HCEC 1CT (cell line): ENCODE results near the gene SPDYE2.
"Not testable (repeated sequence)": the region's sequence is repeated elsewhere in the genome, so short reads cannot be mapped to it uniquely, and the experiment has no call there.

Experiments used
- DNase-seq: peaks from one replicate; pipeline ENCODE4 v3.0.0-alpha.2; 2017

The SPDYE2 gene

GRCh38 chr7:102542083-102542482, 8.9 kb upstream of the SPDYE2 start:
- not testable (repeated sequence) for DNase-seq

- DNase-seq: not testable (repeated sequence)
Observed at GRCh38 chr7:102542771-102543170, 8.3 kb upstream of the SPDYE2 start.

DNA sequence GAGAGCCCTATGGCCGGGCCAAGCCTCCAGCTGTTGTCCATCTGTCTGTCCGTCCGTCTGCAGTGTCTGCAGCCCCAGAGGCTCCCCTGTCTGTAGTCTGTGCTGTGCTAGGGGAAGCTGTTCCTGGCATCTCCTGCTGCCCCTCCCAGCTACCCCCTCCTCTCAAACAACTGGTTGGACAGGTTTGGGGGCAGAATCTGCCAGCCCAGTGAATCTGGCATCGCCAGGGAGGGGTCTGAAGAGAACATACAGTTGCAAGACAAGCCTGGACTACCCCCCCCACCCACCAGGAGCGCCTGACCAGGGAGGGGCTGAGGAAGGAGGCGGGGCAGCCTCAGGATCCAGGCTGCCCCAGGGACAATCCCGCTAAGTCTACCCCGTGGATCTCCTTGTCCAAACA, 7.4 kb upstream of the SPDYE2 start, which contains the start of gene UPK3BL2:
Gene UPK3BL2 (minus strand): TSS at position 101 of the 400 bp plus-strand sequence. CDS start 60 bp downstream, at position 41.
- DNase-seq: not testable (repeated sequence)

- not testable (repeated sequence) for DNase-seq
Observed at GRCh38 chr7:102544372-102544771, 6.7 kb upstream of the SPDYE2 start.

DNA sequence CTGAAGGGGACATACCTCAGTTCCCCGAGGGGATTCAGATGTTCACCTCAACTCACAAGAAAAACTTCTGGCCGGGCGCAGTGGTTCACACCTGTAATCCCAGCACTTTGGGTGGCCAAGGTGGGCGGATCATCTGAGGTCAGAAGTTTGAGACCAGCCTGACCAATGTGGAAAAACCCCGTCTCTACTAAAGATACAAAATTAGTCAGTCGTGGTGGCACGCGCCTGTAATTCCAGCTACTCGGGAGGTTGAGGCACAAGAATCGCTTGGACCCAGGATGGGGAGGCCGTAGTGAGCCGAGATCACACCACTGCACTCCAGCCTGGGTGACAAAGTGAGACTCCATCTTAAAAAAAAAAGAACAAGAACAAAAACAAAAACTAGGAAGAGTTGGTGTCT, 5.7 kb upstream of the SPDYE2 start:
- DNase-seq: not testable (repeated sequence)

DNA sequence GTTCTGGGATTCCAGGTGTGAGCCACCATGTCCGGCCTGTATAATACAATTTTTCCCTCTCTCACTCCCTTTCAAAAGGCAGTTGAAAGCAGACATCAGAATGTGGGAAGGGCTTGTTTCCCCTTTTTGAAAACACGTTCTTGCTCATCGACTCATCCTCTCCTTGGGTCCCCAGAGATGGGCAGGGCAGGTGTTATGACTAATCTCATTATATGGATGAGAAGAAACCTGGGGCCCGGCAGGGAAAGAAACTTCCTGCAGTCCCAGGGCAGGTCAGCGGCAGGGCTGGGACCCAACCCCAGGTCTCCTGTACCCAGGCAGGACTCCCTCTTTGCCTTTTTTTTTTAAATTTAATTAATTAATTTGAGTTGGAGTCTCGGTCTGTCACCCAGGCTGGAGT, 4.7 kb upstream of the SPDYE2 start:
- not testable (repeated sequence) for DNase-seq

DNA sequence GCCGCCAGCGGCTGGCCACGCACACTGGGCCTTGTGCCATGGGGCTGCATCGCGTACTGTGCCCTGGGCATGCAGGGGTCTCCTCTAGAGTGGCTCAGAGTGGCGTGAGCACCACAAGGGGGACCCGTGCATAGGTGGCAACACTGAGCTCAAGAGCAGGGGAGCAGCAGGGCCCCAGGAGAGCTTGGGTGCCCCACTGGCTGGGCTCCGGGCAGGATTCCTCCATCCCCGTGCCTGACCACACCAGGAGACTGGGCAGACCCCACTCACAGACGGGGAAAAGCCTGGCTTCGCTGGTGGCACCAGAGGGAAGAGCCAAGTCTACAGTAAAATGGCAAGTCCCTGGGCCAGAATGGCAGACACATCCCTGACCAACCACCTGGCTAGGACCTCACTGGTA, 17.6 kb downstream of the SPDYE2 start:
- not testable (repeated sequence) for DNase-seq

- DNase-seq: peak; percentile 47
Observed at GRCh38 chr7:102572261-102573239, 21.5 kb downstream of the SPDYE2 start, which contains the start of gene POLR2J3. Gene POLR2J3, minus strand, starts transcription at chr7:102572583. Its CDS starts 62 bp downstream, at chr7:102572521.

GRCh38 chr7:102574607-102575006, 23.6 kb downstream of the SPDYE2 start:
- not testable (repeated sequence) for DNase-seq

DNA sequence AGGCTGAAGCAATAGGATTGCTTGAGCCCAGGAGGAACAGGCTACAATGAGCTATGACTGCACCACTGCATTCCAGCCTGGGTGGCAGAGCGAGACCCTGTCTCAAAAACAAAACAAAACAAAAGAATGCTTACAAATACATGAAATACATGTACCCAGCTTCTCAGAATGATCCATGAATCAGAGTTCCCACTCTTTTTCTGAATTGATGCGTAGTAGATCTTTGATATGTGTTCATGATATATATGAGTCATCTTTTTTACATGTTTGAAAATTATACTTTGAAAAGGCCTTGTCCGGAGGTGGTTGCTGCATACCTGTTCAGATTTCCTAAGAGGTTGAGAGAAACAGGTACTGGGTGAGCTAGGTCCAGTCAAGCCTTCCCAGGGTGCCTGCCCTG, 25.3 kb downstream of the SPDYE2 start:
- DNase-seq: not testable (repeated sequence)

- not testable (repeated sequence) for DNase-seq
Observed at GRCh38 chr7:102577315-102578240, 26.6 kb downstream of the SPDYE2 start.

- not testable (repeated sequence) for DNase-seq
Observed at GRCh38 chr7:102578486-102578885, 27.5 kb downstream of the SPDYE2 start.

DNA sequence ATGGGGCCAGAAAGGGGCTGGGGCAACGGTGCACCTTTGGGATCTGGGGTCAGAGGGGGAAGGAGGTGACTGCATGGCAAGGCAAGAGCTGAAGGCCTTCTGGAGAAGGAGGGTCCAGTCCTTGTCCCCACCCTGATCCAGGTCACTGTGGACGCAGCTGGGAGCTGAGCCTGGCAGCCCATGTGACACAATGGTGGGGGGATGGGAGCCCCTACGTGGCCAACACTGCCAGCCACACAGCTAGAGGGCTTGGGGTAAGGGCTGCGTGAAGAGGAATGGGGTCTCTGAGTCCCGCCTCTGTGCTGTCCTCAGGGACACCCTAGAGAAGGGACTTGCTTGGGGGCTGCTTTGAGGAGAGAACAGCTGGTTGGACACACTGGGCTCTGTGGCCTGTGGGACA, 30.7 kb downstream of the SPDYE2 start:
- not testable (repeated sequence) for DNase-seq

DNA sequence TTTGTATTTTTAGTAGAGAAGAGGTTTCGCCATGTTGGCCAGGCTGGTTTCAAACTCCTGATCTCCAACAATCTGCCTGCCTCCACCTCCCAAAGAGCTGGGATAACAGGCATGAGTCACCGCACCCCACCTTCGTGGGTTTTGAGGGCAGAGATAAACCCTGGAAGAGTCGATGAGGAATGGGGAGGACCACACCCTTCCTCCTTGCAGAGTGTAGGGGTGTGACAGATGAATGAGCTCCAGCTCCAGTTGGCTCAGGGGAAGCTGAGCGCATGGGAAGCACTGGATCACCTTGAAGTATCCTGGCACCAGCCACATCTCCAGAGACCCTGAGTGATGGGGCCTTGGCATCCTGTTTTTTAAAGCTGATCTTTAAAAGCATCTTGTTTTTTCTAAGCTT, 32.5 kb downstream of the SPDYE2 start:
- DNase-seq: not testable (repeated sequence)

- not testable (repeated sequence) for DNase-seq
Observed at GRCh38 chr7:102589857-102590256, 38.8 kb downstream of the SPDYE2 start.

DNA sequence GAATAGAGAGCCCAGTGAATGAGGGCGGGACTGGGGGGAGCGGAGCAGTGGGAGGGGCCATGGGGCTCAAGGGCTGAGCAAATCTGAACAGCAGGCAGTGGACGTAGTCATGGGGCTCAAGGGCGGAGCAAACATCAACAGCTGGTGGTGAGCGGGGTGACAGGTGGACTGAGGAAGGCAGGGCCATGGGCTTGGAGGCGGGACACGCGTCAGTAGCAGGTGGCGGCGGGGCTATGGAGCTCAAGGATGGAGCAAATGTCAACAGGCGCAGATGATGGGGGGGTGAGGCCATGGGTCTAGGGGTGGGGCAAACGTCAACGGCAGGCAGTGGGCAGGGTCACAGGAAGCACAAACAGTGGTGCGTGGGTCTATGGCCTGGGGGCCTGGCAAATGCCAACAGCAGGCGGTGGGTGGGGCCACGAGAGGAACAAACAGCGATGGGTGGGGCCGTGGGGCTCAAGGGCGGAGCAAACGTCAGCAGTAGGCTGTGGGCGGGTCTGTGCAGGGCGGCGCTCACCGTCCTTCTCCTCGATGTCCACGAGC, 41.5 kb downstream of the SPDYE2 start:
- not testable (repeated sequence) for DNase-seq

DNA sequence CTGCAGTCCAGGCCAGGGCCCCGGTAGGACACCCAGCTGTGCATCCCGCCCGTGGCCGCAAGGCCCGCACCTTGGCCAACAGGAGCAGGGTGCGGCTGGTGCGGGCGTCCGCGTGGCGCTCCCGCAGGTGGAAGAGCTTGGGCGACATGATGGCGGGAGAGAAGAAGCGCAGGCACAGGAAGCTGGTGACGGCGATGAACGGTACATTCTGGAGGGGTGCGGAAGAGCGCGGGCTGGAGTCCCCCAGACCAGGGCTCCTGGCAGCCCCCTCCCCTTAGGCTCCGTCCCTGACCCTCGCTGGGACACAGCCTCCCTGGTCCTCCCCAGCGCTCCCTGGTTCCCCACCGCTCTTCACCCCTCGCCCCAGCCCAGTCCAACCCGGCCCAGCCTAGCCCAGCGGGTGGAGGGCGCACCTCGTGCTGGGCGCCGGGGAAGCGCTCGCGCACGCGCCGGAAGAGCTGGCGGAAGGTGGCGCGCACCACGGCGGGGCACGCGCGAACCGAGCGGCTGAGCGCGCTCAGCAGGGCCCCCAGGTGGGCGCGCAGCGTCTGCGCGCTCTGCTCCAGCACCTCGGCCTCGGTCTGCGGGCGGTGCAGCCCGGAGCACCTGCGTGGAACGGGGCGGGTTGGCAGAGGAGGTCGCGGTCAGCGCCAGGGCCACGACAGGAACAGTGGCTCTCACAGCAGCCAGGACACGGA, 42.8 kb downstream of the SPDYE2 start:
- not testable (repeated sequence) for DNase-seq

DNA sequence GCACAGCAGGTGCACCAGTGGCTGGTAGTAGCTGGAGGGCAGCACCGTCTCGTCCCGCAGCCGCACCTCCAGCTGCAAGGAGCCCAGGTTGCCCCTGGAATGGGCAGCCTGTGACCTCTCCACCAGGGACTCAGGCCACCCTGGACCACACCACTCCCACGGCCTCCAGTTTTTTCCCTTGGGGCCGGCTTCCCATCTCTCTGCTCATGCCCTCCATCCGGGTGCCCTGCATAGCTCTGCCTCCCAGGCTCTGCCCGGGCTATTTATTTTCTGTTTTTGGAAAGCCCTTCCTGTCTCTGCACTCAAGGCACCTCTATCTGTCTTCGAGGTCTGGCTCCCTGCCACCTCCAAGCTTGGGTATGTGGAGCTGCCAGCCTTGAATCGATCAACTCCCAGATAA, 45.0 kb downstream of the SPDYE2 start:
- DNase-seq: not testable (repeated sequence)

GRCh38 chr7:102599699-102600098, 48.7 kb downstream of the SPDYE2 start:
- DNase-seq: not testable (repeated sequence)

DNA sequence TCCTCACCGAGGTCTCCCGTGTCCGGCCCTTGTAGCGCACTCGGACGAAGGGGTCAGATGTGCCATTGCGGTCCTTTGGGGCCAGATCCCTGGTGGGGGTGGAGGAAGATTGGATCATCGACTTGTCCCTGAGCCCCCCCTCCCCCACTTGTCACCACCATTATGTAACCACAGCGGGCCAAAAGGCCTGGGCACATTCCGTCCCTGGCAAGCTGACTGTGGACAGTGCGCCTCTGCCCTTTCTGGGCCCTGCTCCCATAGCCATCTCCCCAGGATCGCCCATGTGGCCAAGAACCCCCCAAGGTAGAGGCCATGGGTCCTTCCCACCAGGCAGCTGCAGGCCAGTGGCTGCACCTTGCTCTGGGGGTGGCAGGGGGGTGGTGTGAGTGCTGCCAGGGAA, 51.3 kb downstream of the SPDYE2 start:
- DNase-seq: not testable (repeated sequence)

DNA sequence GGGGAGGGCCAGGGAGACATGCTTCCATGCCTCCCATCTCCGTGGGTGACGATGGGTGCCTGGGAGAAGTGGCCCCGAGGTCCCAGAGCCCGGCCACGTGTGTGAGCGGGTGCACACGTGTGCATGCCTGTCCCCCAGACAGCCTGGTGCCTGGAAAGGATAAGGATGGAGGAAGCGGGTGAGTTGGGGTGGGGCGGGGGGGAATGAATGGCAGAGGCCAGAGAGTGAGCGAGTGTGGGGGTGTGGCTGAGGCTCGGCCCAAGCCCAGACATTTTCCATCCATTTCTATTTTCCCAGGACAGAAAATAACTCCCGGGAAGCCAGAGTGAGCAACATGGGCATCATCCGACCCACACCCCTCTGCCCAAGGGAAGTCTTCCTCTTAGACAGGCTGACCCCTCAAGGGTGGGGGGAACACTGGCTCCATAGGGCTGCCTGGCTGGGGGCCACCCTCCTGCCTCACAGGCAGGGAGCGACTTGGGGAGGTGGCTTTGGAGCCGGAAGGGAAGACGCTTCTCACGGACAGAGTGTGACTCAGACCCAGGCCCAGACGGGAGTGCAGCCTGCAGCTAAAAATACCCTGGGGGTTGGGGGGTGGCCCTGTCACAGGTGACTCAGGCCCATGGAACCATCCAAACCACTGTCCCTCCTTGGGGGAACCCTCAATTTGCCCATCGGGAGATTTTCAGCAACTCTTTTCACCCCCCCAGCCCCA, 53.6 kb downstream of the SPDYE2 start:
- DNase-seq: not testable (repeated sequence)
